Neural progenitor cell (in vitro differentiated cells): ENCODE measurements around the gene P2RX1. TPM values are rescaled to one million over a fixed set of nuclear protein-coding genes. Genes with fewer than 3 reads are reported as not detected.

Experiments
- DNase-seq: peaks from one replicate; pipeline ENCODE4 v3.0.0-alpha.2; 2016; ENCODE audit warnings: low spot score
- H2AFZ ChIP-seq: fragments of 200-600 bp; sonication (generic); replicated peaks from 2 replicates; pipeline ENCODE4 v1.6.1; 2016; ENCODE audit warnings: antibody characterized with exemption
- H3F3A ChIP-seq: fragments of 200-600 bp; sonication (generic); 2 replicates; pipeline ENCODE4 v1.6.1; 2016; ENCODE audit warnings: antibody characterized with exemption, low read depth
- H3K27ac ChIP-seq: fragments of 200-600 bp; sonication (generic); 2 replicates; pipeline ENCODE4 v1.5.1; 2016; ENCODE audit warnings: mild to moderate bottlenecking
- H3K27me3 ChIP-seq: fragments of 200-600 bp; sonication (generic); 2 replicates; pipeline ENCODE4 v1.6.1; 2016; ENCODE audit warnings: mild to moderate bottlenecking, moderate library complexity
- H3K36me3 ChIP-seq: fragments of 200-600 bp; sonication (generic); 2 replicates; pipeline ENCODE4 v1.5.1; 2016
- H3K4me1 ChIP-seq: fragments of 200-600 bp; sonication (generic); 2 replicates; pipeline ENCODE4 v1.6.1; 2016; ENCODE audit warnings: mixed run types
- H3K4me2 ChIP-seq: fragments of 200-600 bp; sonication (generic); 2 replicates; pipeline ENCODE4 v1.6.1; 2016
- H3K4me3 ChIP-seq: fragments of 200-600 bp; sonication (generic); 2 replicates; pipeline ENCODE4 v1.5.1; 2016
- H3K79me2 ChIP-seq: fragments of 200-600 bp; sonication (generic); 2 replicates; pipeline ENCODE4 v1.6.1; 2016; ENCODE audit warnings: low read depth
- H3K9ac ChIP-seq: fragments of 200-600 bp; sonication (generic); 2 replicates; pipeline ENCODE4 v1.6.1; 2016
- H3K9me3 ChIP-seq: fragments of 200-600 bp; sonication (generic); 2 replicates; pipeline ENCODE4 v1.5.1; 2016; ENCODE audit warnings: low read depth
- H4K20me1 ChIP-seq: fragments of 200-600 bp; sonication (generic); 2 replicates; pipeline ENCODE4 v1.6.1; 2016; ENCODE audit warnings: low read depth
- H3K27ac Mint-ChIP-seq: 3 replicates; pipeline ENCODE4 v1.8.0; 2021; ENCODE audit warnings: mixed read lengths
- H3K27me3 Mint-ChIP-seq: 2 replicates; pipeline ENCODE4 v1.8.0; 2022; ENCODE audit warnings: low read depth, mild to moderate bottlenecking, inconsistent platforms, moderate library complexity, mixed read lengths; ENCODE audit not compliant: insufficient read depth
- H3K36me3 Mint-ChIP-seq: 3 replicates; pipeline ENCODE4 v1.8.0; 2021; ENCODE audit warnings: mixed read lengths
- H3K4me1 Mint-ChIP-seq: 3 replicates; pipeline ENCODE4 v1.8.0; 2021; ENCODE audit warnings: mixed read lengths
- H3K4me3 Mint-ChIP-seq: 3 replicates; pipeline ENCODE4 v1.8.0; 2021; ENCODE audit warnings: mild to moderate bottlenecking, moderate library complexity, mixed read lengths
- H3K9me3 Mint-ChIP-seq: 3 replicates; pipeline ENCODE4 v1.8.0; 2020; ENCODE audit warnings: mixed read lengths
- EZH2 ChIP-seq: fragments of 200-600 bp; sonication (generic); IDR thresholded peaks from 2 replicates; pipeline ENCODE4 v1.6.1; 2017; ENCODE audit warnings: antibody characterized with exemption, mild to moderate bottlenecking, moderate library complexity
- EZH2phosphoT487 ChIP-seq: fragments of 200-600 bp; sonication (generic); IDR thresholded peaks from 2 replicates; pipeline ENCODE4 v1.6.1; 2017; ENCODE audit warnings: antibody characterized with exemption
- total RNA-seq: library from RNA; depleted of rRNA; stranded (reverse); fragments of >200 nt; gene quantifications from 2 replicates; pipeline ENCODE4 v1.2.3, GENCODE V29; 2015; ENCODE audit warnings: low replicate concordance
- TF ChIP-seq, protein P1 (sequence below): fragments of 200-600 bp; sonication (generic); IDR thresholded peaks from 2 replicates; pipeline ENCODE4 v1.5.1; 2017; ENCODE audit warnings: antibody characterized with exemption, mild to moderate bottlenecking

The P2RX1 gene
- total RNA-seq, 1 donor from 2014 or later, result not detected

DNA sequence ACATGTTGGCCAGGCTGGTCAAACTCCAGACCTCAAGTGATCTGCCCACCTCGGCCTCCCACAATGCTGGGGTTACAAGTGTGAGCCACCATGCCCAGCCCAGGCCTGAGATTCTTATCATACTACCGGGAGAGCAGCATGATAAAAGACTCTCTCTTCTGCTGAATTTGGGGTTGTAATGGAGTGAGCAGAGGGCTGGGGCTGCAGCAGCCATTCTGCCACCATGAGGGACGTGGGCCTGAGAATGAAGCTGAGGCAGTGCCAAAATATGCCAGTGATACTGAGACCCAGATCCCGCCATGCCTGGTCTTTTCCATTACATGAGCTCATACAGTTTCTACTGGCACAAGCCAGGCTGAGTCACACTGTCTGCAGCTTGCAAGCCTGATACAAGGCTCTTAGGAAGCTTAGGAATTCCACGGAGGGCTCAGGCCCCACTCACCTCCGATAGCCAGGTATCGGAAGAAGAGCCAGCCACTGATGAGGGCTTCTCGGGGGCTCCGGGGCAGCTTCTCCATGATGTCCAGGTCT, 19.6 kb upstream of the P2RX1 start:
- H3K27me3 ChIP-seq, result no peaks in the 10 kb centered on the region
- Mint-ChIP-seq H3K27me3 (no peaks in the 10 kb centered on the region), H3K9me3 (no peaks in the 10 kb centered on the region), H3K36me3 (no peaks in the 10 kb centered on the region), H3K4me1 (peaks cover 7% of the 10 kb centered on the region), H3K27ac (no peak overlapping the region), H3K4me3 (no peak overlapping the region)
- H3K9ac ChIP-seq, result no peak overlapping the region
- H3K4me2 ChIP-seq, result no peak overlapping the region
- H3F3A ChIP-seq, result no peaks in the 10 kb centered on the region
- DNase-seq, result no peak
- TF ChIP-seq, protein P1, sequence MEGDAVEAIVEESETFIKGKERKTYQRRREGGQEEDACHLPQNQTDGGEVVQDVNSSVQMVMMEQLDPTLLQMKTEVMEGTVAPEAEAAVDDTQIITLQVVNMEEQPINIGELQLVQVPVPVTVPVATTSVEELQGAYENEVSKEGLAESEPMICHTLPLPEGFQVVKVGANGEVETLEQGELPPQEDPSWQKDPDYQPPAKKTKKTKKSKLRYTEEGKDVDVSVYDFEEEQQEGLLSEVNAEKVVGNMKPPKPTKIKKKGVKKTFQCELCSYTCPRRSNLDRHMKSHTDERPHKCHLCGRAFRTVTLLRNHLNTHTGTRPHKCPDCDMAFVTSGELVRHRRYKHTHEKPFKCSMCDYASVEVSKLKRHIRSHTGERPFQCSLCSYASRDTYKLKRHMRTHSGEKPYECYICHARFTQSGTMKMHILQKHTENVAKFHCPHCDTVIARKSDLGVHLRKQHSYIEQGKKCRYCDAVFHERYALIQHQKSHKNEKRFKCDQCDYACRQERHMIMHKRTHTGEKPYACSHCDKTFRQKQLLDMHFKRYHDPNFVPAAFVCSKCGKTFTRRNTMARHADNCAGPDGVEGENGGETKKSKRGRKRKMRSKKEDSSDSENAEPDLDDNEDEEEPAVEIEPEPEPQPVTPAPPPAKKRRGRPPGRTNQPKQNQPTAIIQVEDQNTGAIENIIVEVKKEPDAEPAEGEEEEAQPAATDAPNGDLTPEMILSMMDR, result no peak
- TF ChIP-seq EZH2phosphoT487 (no peak), EZH2 (no peak)
- H3K9me3 ChIP-seq, result no peaks in the 10 kb centered on the region
- H3K4me3 ChIP-seq, result no peak overlapping the region
- no peaks in the 10 kb centered on the region for H3K79me2 ChIP-seq
- H2AFZ ChIP-seq, result no peak overlapping the region
- no peaks in the 10 kb centered on the region for H3K4me1 ChIP-seq
- no peaks in the 10 kb centered on the region for H3K36me3 ChIP-seq
- no peaks in the 10 kb centered on the region for H4K20me1 ChIP-seq
- H3K27ac ChIP-seq, result no peak overlapping the region

DNA sequence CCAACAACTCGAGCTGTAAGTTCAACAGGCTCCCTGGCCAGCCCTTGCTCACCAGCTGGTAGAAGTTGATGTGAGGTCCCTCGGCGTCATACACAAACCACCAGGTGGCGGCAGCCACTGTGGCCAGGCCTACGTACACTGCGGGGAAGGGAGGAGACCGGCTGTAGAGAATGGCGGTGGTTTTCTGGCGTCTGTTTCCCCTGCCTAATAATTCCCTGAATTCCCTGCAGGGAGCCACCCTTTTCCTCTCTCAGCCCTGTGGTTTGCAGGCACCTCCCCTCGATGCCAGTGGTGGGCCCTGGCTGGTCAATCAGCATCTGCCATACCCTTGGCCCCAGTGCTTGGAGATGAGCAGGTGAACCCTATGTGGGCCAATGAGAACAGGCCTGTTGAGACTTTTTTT, 18.9 kb upstream of the P2RX1 start:
- Histone ChIP-seq H3K9me3 (no peaks in the 10 kb centered on the region), H3F3A (no peaks in the 10 kb centered on the region)
- H3K27ac Mint-ChIP-seq, result no peak overlapping the region

DNA sequence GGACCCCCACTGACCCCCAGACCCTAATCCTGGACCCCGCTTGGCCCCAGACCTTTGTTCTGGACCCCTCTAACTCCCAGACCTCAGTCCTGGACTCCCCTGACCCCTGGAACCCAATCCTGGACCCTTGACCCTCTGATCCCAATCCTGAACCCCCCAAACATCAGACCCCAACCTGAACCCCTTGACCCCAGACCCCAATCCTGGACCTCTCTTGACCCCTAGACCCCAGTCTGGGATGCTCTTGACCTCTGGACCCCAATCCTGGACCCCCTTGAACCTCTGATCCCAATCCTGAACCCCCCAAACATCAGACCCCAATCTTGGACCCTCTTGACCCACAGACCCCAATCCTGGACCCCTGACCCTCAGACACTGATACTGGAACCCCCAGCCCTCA, 13.5 kb upstream of the P2RX1 start:
- Mint-ChIP-seq H3K27me3 (peaks cover 6% of the 10 kb centered on the region), H3K36me3 (no peaks in the 10 kb centered on the region), H3K4me1 (peaks cover 16% of the 10 kb centered on the region), H3K27ac (no peak overlapping the region), H3K9me3 (no peaks in the 10 kb centered on the region), H3K4me3 (no peak overlapping the region)
- Histone ChIP-seq H2AFZ (no peak overlapping the region), H4K20me1 (no peaks in the 10 kb centered on the region), H3K79me2 (no peaks in the 10 kb centered on the region), H3K36me3 (no peaks in the 10 kb centered on the region), H3K4me2 (no peak overlapping the region), H3K27ac (no peak overlapping the region), H3K4me1 (no peaks in the 10 kb centered on the region), H3K27me3 (no peaks in the 10 kb centered on the region), H3K4me3 (no peak overlapping the region), H3F3A (no peaks in the 10 kb centered on the region), H3K9me3 (no peaks in the 10 kb centered on the region), H3K9ac (no peak overlapping the region)
- DNase-seq, result no peak
- TF ChIP-seq EZH2 (no peak), EZH2phosphoT487 (no peak)
- TF ChIP-seq, protein P1, result no peak

More for the DNA sequence above, 18.9 kb upstream of the P2RX1 start:
- Histone ChIP-seq H3K4me3 (no peak overlapping the region), H3K27me3 (no peaks in the 10 kb centered on the region), H3K36me3 (no peaks in the 10 kb centered on the region), H3K79me2 (no peaks in the 10 kb centered on the region), H4K20me1 (no peaks in the 10 kb centered on the region), H3K4me2 (no peak overlapping the region), H3K4me1 (no peaks in the 10 kb centered on the region), H3K9ac (no peak overlapping the region), H3K27ac (no peak overlapping the region), H2AFZ (peak overlapping the region; percentile 70)
- no peaks in the 10 kb centered on the region for H3K9me3 Mint-ChIP-seq
- peak; percentile 90 for DNase-seq
- no peaks in the 10 kb centered on the region for H3K27me3 Mint-ChIP-seq
- no peak for TF ChIP-seq EZH2
- TF ChIP-seq, protein P1, result peak; percentile 77
- H3K4me3 Mint-ChIP-seq, result no peak overlapping the region
- peaks cover 7% of the 10 kb centered on the region for H3K4me1 Mint-ChIP-seq
- H3K36me3 Mint-ChIP-seq, result no peaks in the 10 kb centered on the region
